Activated effector memory CD4-positive, alpha-beta T cell treated with anti-CD3 and anti-CD28 coated beads, Interleukin-2, amount 50 U/mL, for 16 hours (primary cell): ENCODE results near the gene RFX2.

Experiments used
- DNase-seq: peaks from one replicate; pipeline ENCODE4 v3.0.0-alpha.2; 2020

RFX2 gene

GRCh38 chr19:6059396-6059947 is 50.8 kb downstream of the RFX2 start:
- DNase-seq = peak; percentile 49

- peak; percentile 25 for DNase-seq
Observed at GRCh38 chr19:6058518-6059201, 51.6 kb downstream of the RFX2 start.

- peak; percentile 51 for DNase-seq
Observed at GRCh38 chr19:6057651-6058517, 52.4 kb downstream of the RFX2 start.

GRCh38 chr19:6056801-6057650 is 53.3 kb downstream of the RFX2 start:
- DNase-seq = peak; percentile 69

- DNase-seq = peak; percentile 50
Observed at GRCh38 chr19:6056282-6056741, 54.0 kb downstream of the RFX2 start.

- DNase-seq = no peak
Observed at GRCh38 chr19:6055013-6055795, 55.1 kb downstream of the RFX2 start.

GRCh38 chr19:6048793-6049405 is 61.4 kb downstream of the RFX2 start:
- DNase-seq = peak; percentile 91

GRCh38 chr19:6048348-6048747 is 62.0 kb downstream of the RFX2 start:
- no peak for DNase-seq

- DNase-seq = no peak
Observed at GRCh38 chr19:6047741-6048251, 62.5 kb downstream of the RFX2 start.

GRCh38 chr19:6047256-6047655 is 63.0 kb downstream of the RFX2 start:
- DNase-seq = no peak

GRCh38 chr19:6045108-6045507 is 65.2 kb downstream of the RFX2 start:
- DNase-seq = no peak

GRCh38 chr19:6044056-6044805 is 66.1 kb downstream of the RFX2 start:
- no peak for DNase-seq

GRCh38 chr19:6042776-6043726 is 67.2 kb downstream of the RFX2 start:
- no peak for DNase-seq

GRCh38 chr19:6041991-6042481 is 68.3 kb downstream of the RFX2 start:
- DNase-seq = no peak

- no peak for DNase-seq
Observed at GRCh38 chr19:6041071-6041470, 69.2 kb downstream of the RFX2 start.

GRCh38 chr19:6039566-6040225 is 70.6 kb downstream of the RFX2 start:
- DNase-seq = no peak

GRCh38 chr19:6038634-6039405 is 71.5 kb downstream of the RFX2 start:
- no peak for DNase-seq

GRCh38 chr19:6035026-6035425 is 75.3 kb downstream of the RFX2 start:
- DNase-seq = peak; percentile 14
